ENCODE data around the gene C10orf53. TPM values are rescaled to one million over a fixed set of nuclear protein-coding genes. Genes with fewer than 3 reads are reported as not detected.

Gene C10orf53
- total and polyA plus RNA-seq, 2 of the 4 experiments (the other 2 are of a cell fraction) = not detected

GRCh38 chr10:49656845-49657493 lies 22.5 kb upstream of the C10orf53 start:
- ChIA-PET CTCF (no interaction called here), POLR2A (ENCODE audit: unreplicated experiment) (no interaction called here)
- no peak overlapping the region for H3K56ac ChIP-seq (ENCODE audit: extremely low read depth, insufficient read depth, low read length)
- no peak overlapping the region for H2AFZ ChIP-seq (replicated peaks; ENCODE audit: low read length, poor library complexity)
- H2BK5ac ChIP-seq (ENCODE audit: low read depth, low read length, poor library complexity, severe bottlenecking) = no peak overlapping the region
- no peak overlapping the region for H3K18ac ChIP-seq (ENCODE audit: low read depth, low read length)
- H2BK20ac ChIP-seq (ENCODE audit: low read depth, low read length) = no peak overlapping the region
- no peaks in the 10 kb centered on the region for H4K20me1 ChIP-seq (ENCODE audit: insufficient read depth, low read length)
- BruUV-seq (replicated peaks) = no TSS peak
- peaks cover 3% of the 10 kb centered on the region; the same call in 1 of the 2 replicates for H3K27me3 ChIP-seq (ENCODE audit: control insufficient read depth, insufficient read depth, low read length)
- dilution Hi-C loops (cut with HindIII; ENCODE audit: low sequenced_read_pairs, unreplicated experiment) = no loop called here
- no peak overlapping the region for H4K91ac ChIP-seq (ENCODE audit: insufficient read depth, low read depth, low read length)
- no peaks in the 10 kb centered on the region for H3K36me3 ChIP-seq (ENCODE audit: control insufficient read depth, insufficient read depth, low read length)
- H3K79me1 ChIP-seq (ENCODE audit: low read depth in 1 of 2, low read length in 2 of 2) = no peaks in the 10 kb centered on the region
- no peak overlapping the region for H4K8ac ChIP-seq (ENCODE audit: low read depth in 2 of 2, low read length in 2 of 2)
- ATAC-seq (ENCODE audit: low read depth) = no peak
- no peak overlapping the region for H2BK15ac ChIP-seq (ENCODE audit: low read depth, low read length)
- no peak overlapping the region for H2BK120ac ChIP-seq (ENCODE audit: low read depth, low read length)
- in situ Hi-C loops (cut with MboI; ENCODE audit: low sequenced_read_pairs) = no loop called here
- no peak overlapping the region for H2AK9ac ChIP-seq (replicated peaks; ENCODE audit: low read depth, low read length, poor library complexity)
- no peaks in the 10 kb centered on the region for H3K9me3 ChIP-seq (ENCODE audit: control insufficient read depth, insufficient read depth, low read length)
- DNase-seq = no peak
- TF ChIP-seq CEBPB (IDR thresholded peaks at IDR 0.05; ENCODE audit: low read depth, low read length) (no peak), BHLHE40 (IDR thresholded peaks at IDR 0.05; ENCODE audit: low read depth, low read length) (no peak), RFX5 (IDR thresholded peaks at IDR 0.05; ENCODE audit: low read depth, low read length) (no peak), CHD1 (IDR thresholded peaks at IDR 0.05; ENCODE audit: low read depth, low read length) (no peak), FOS (IDR thresholded peaks at IDR 0.05; ENCODE audit: low read depth, low read length) (no peak), RCOR1 (IDR thresholded peaks at IDR 0.05; ENCODE audit: insufficient replicate concordance, low read length) (no peak), RAD21 (IDR thresholded peaks at IDR 0.05; ENCODE audit: low read length) (no peak), MAZ (IDR thresholded peaks at IDR 0.05; ENCODE audit: borderline replicate concordance, low read depth, low read length) (no peak), SMC3 (IDR thresholded peaks at IDR 0.05; ENCODE audit: low read depth, low read length) (no peak), POLR2A (IDR thresholded peaks at IDR 0.05; ENCODE audit: low read depth, low read length) (no peak), NFE2L2 (IDR thresholded peaks at IDR 0.05; ENCODE audit: low read depth, low read length) (no peak), CTCF (conservative IDR thresholded peaks at IDR 0.05; ENCODE audit: low read depth, low read length) (no peak)
- TF ChIP-seq, protein P1, sequence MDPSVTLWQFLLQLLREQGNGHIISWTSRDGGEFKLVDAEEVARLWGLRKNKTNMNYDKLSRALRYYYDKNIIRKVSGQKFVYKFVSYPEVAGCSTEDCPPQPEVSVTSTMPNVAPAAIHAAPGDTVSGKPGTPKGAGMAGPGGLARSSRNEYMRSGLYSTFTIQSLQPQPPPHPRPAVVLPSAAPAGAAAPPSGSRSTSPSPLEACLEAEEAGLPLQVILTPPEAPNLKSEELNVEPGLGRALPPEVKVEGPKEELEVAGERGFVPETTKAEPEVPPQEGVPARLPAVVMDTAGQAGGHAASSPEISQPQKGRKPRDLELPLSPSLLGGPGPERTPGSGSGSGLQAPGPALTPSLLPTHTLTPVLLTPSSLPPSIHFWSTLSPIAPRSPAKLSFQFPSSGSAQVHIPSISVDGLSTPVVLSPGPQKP (IDR thresholded peaks at IDR 0.05; ENCODE audit: borderline replicate concordance, low read depth, low read length) = no peak
- TF ChIP-seq, protein P2, sequence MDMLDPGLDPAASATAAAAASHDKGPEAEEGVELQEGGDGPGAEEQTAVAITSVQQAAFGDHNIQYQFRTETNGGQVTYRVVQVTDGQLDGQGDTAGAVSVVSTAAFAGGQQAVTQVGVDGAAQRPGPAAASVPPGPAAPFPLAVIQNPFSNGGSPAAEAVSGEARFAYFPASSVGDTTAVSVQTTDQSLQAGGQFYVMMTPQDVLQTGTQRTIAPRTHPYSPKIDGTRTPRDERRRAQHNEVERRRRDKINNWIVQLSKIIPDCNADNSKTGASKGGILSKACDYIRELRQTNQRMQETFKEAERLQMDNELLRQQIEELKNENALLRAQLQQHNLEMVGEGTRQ (IDR thresholded peaks at IDR 0.05; ENCODE audit: low read depth, low read length) = no peak
- 60% methylated on average over 2 of the region's 9 CpGs; no CpG with 5 or more reads in 1 of the 2 experiments for WGBS, 2 experiments (ENCODE audit: extremely low coverage in 2 of 2, insufficient read length in 1 of 2)
- no peak overlapping the region for H3K4me2 ChIP-seq (ENCODE audit: low read depth, low read length)
- no peak overlapping the region for H3K23ac ChIP-seq (ENCODE audit: low read depth, low read length)
- no peak overlapping the region for H4K5ac ChIP-seq (ENCODE audit: low read depth, low read length)
- H3K9me1 ChIP-seq (ENCODE audit: insufficient read depth, low read length) = no peaks in the 10 kb centered on the region
- H3K4ac ChIP-seq (ENCODE audit: low read depth, low read length) = no peak overlapping the region
- H2AK5ac ChIP-seq (ENCODE audit: low read depth, low read length) = no peak overlapping the region
- no peak overlapping the region for H3K14ac ChIP-seq (replicated peaks; ENCODE audit: low read depth, low read length)
- no peaks in the 10 kb centered on the region for H3K4me1 ChIP-seq (ENCODE audit: control insufficient read depth, insufficient read depth, low read length)
- no peak overlapping the region for H3K9ac ChIP-seq (ENCODE audit: low read depth, low read length)
- H3K27ac ChIP-seq (ENCODE audit: insufficient read depth, low read length) = no peak overlapping the region
- no peak overlapping the region for H3K4me3 ChIP-seq (ENCODE audit: insufficient read depth, low read depth, low read length)
- intact Hi-C loops (cut with micrococcal nuclease) = no loop called here

Data from IMR-90 (cell line).